ENCODE data around the gene SORCS2.

SORCS2 gene

GRCh38 chr4:7521666-7522065, 329.3 kb downstream of the SORCS2 start:
- in situ Hi-C loops (cut with MboI; ENCODE audit: low pct_unique_long_range_greater_than_20kb, low sequenced_read_pairs, unreplicated experiment) = no loop called here
- TF ChIP-seq CTCF (IDR thresholded peaks at IDR 0.05; ENCODE audit: extremely low read depth, insufficient read depth, missing control alignments) = no peak
- no peak for DNase-seq (ENCODE audit: low spot score)

- no peak for DNase-seq (ENCODE audit: low spot score)
- no peak for TF ChIP-seq CTCF (IDR thresholded peaks at IDR 0.05; ENCODE audit: extremely low read depth, insufficient read depth, missing control alignments)
- in situ Hi-C loops (cut with MboI; ENCODE audit: low pct_unique_long_range_greater_than_20kb, low sequenced_read_pairs, unreplicated experiment) = no loop called here
Observed at GRCh38 chr4:7522452-7523220, 330.3 kb downstream of the SORCS2 start.

- no peak for DNase-seq (ENCODE audit: low spot score)
- in situ Hi-C loops (cut with MboI; ENCODE audit: low pct_unique_long_range_greater_than_20kb, low sequenced_read_pairs, unreplicated experiment) = no loop called here
- no peak for TF ChIP-seq CTCF (IDR thresholded peaks at IDR 0.05; ENCODE audit: extremely low read depth, insufficient read depth, missing control alignments)
Observed at GRCh38 chr4:7523526-7523925, 331.2 kb downstream of the SORCS2 start.

GRCh38 chr4:7524064-7524682, 331.8 kb downstream of the SORCS2 start:
- in situ Hi-C loops (cut with MboI; ENCODE audit: low pct_unique_long_range_greater_than_20kb, low sequenced_read_pairs, unreplicated experiment) = no loop called here
- TF ChIP-seq CTCF (IDR thresholded peaks at IDR 0.05; ENCODE audit: extremely low read depth, insufficient read depth, missing control alignments) = no peak
- no peak for DNase-seq (ENCODE audit: low spot score)

GRCh38 chr4:7524843-7525242, 332.5 kb downstream of the SORCS2 start:
- TF ChIP-seq CTCF (IDR thresholded peaks at IDR 0.05; ENCODE audit: extremely low read depth, insufficient read depth, missing control alignments) = no peak
- no peak for DNase-seq (ENCODE audit: low spot score)

GRCh38 chr4:7526491-7526890, 334.2 kb downstream of the SORCS2 start:
- no peak for TF ChIP-seq CTCF (IDR thresholded peaks at IDR 0.05; ENCODE audit: extremely low read depth, insufficient read depth, missing control alignments)
- in situ Hi-C loops (cut with MboI; ENCODE audit: low pct_unique_long_range_greater_than_20kb, low sequenced_read_pairs, unreplicated experiment) = no loop called here
- DNase-seq (ENCODE audit: low spot score) = no peak

More at GRCh38 chr4:7524843-7525242, 332.5 kb downstream of the SORCS2 start:
- in situ Hi-C loops (cut with MboI; ENCODE audit: low pct_unique_long_range_greater_than_20kb, low sequenced_read_pairs, unreplicated experiment) = no loop called here
